Peyer's patch (tissue), 4 donors: Measurements from ENCODE around the gene SLU7. TPM values are rescaled to one million over a fixed set of nuclear protein-coding genes. Genes with fewer than 3 reads are reported as not detected.

Source experiments
- DNase-seq, 3 donors: peaks; one replicate each; pipeline ENCODE4 v3.0.0-alpha.2; 2017 to 2019
- H3K27ac ChIP-seq, 4 donors: fragments of 200-600 bp; sonication (generic); one replicate each; pipeline ENCODE4 v1.5.1; 2016 to 2019
- H3K27me3 ChIP-seq, 2 donors: fragments of 200-600 bp; sonication (generic); one replicate each; pipeline ENCODE4 v1.5.1; 2019
- H3K36me3 ChIP-seq, 3 donors: fragments of 200-600 bp; sonication (generic); one replicate each; pipeline ENCODE4 v1.5.1; 2016 to 2019
- H3K4me1 ChIP-seq, 4 donors: fragments of 200-600 bp; sonication (generic); one replicate each; pipeline ENCODE4 v1.5.1; 2016 to 2019
- H3K4me3 ChIP-seq, 4 donors: fragments of 200-600 bp; sonication (generic); 1 replicate in 3 of 4; 2 replicates in 1 of 4; pipeline ENCODE4 v1.5.1; 2016 to 2019; ENCODE audit warnings: mild to moderate bottlenecking in 1 of 4
- H3K9me3 ChIP-seq, 4 donors: fragments of 200-600 bp; sonication (generic); one replicate each; pipeline ENCODE4 v1.5.1; 2016 to 2019; ENCODE audit warnings: mild to moderate bottlenecking in 1 of 4
- POLR2A ChIP-seq, 2 donors: fragments of 450-650 bp; IDR thresholded peaks; one replicate each; pipeline ENCODE4 v1.5.1; 2017; ENCODE audit warnings: antibody characterized with exemption in 2 of 2, mild to moderate bottlenecking in 2 of 2, moderate library complexity in 2 of 2
- total RNA-seq, 4 donors: library from RNA; depleted of rRNA; stranded (reverse); fragments of >200 nt; gene quantifications; one replicate each; pipeline ENCODE4 v1.1.0, GENCODE V29; 2016
- TF ChIP-seq, protein P1 (sequence below), 6 experiments: fragments of 450-650 bp in 4 of 6; fragments of 200-600 bp in 2 of 6; sonication (generic) in 1 of 6; IDR thresholded peaks; one replicate each; pipeline ENCODE4 v1.5.1; 2017 to 2019; ENCODE audit warnings: antibody characterized with exemption in 6 of 6, mild to moderate bottlenecking in 3 of 6, moderate library complexity in 1 of 6

Gene SLU7
- total RNA-seq, 4 donors from 2014 or later, result 45.5 to 94.9 (median 61.1) TPM

DNA sequence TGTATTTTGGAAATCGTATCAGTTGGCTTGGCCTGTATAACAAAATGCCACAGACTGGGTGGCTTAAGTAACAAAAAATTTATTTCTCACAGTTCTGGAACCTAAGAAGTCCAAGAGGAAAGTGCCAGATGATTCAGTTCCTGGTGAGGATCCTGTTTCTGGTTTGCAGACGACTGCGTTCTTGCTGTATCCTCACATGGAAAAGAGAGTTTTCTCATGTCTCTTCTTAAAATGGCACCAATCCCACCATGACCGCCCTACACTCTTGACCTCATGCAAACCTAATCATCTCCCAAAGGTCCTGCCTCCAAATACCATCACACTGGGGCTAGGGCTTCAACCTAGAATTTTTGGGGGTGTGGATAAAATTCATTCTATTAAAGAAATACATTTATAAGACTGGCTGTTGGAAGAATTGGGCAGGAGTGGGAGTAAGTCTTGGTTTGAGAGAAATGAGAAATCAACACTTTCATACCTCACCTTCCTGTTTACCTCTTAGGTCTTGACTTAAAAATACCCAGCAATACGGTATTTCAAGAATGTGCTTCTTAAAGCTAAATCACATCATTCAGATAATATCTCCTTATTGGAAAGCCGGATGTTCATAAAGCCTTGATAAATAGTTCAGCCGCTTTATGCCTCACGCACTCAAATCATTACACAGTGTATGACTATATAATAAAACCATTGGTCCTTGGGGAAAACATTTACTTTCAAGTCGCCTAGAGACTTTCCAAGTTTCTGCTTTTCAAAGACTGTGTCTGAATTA is 31.5 kb upstream of the SLU7 start:
- Histone ChIP-seq H3K36me3 (no peaks in the 10 kb centered on the region), H3K9me3 (no peaks in the 10 kb centered on the region), H3K27ac (no peak overlapping the region), H3K27me3 (no peaks in the 10 kb centered on the region), H3K4me3 (no peak overlapping the region), H3K4me1 (no peaks in the 10 kb centered on the region)
- DNase-seq, result no peak
- TF ChIP-seq POLR2A (IDR thresholded peaks at IDR 0.05), result no peak
- TF ChIP-seq, protein P1, sequence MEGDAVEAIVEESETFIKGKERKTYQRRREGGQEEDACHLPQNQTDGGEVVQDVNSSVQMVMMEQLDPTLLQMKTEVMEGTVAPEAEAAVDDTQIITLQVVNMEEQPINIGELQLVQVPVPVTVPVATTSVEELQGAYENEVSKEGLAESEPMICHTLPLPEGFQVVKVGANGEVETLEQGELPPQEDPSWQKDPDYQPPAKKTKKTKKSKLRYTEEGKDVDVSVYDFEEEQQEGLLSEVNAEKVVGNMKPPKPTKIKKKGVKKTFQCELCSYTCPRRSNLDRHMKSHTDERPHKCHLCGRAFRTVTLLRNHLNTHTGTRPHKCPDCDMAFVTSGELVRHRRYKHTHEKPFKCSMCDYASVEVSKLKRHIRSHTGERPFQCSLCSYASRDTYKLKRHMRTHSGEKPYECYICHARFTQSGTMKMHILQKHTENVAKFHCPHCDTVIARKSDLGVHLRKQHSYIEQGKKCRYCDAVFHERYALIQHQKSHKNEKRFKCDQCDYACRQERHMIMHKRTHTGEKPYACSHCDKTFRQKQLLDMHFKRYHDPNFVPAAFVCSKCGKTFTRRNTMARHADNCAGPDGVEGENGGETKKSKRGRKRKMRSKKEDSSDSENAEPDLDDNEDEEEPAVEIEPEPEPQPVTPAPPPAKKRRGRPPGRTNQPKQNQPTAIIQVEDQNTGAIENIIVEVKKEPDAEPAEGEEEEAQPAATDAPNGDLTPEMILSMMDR (IDR thresholded peaks at IDR 0.05), result no peak

DNA sequence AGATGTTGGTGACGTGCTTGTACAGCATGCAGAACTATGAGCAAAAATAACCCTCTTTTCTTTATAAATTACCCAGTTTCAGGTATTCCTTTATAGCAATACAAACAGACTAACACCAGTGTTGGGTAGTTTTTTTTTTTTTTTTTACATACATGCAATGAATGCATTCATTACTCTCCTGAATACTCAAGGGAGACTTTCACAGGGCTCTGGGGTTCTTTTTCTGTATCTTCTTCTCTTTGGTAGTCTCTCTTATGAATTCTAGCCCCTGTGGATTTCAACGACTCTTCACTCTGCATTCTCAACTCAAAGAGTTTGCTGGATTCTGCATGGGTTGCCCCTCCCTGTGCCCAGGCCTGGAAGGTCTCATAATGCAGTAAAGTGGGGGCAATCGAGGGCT is 30.6 kb upstream of the SLU7 start:
- no peak overlapping the region for H3K27ac ChIP-seq

DNA sequence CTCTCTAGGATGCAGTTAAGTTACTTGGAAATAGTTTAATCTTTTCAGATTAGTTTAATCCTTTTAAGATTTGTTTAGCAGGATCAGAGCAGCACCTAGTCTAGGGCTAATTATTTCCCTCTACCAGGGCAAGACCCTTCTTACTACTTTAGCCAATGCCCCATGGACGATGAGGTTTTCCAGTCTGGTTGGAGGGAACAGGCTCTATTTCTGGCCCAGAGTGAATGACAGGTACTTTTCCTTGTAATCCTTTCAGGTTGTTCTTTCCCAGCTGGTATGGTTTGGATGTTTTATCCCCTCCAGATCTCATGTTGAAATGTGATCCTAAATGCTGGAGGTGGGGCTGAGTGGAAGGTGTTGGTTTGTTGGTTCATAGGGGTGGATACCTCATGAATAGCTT is 30.0 kb upstream of the SLU7 start:
- no peaks in the 10 kb centered on the region for H3K36me3 ChIP-seq
- no peaks in the 10 kb centered on the region for H3K27me3 ChIP-seq

More for the DNA sequence above, 30.6 kb upstream of the SLU7 start:
- DNase-seq, result no peak
- TF ChIP-seq, protein P1 (IDR thresholded peaks at IDR 0.05), result no peak
- TF ChIP-seq POLR2A (IDR thresholded peaks at IDR 0.05), result no peak
- no peaks in the 10 kb centered on the region for H3K9me3 ChIP-seq
- no peaks in the 10 kb centered on the region for H3K27me3 ChIP-seq
- no peaks in the 10 kb centered on the region for H3K36me3 ChIP-seq
- H3K4me3 ChIP-seq, result no peak overlapping the region
- no peaks in the 10 kb centered on the region for H3K4me1 ChIP-seq

DNA sequence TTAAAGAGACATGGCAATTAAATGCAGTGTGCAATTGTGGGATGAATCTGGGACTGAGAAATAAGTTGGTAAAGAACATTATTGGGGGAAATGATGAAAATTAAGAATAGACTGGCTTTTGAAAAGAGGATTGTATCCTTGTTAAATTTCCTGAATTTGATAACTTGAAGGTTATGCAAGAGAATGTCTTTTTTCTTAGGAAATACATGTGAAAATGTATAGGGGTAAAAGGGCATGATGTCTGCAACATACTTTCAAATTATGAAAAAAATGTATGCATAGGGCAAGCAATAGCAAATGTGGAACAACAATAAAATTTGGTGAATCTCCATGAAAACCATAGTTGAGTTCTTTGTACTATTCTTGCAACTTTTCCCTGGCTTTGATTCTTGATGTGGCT is 26.9 kb upstream of the SLU7 start:
- Histone ChIP-seq H3K27ac (no peak overlapping the region), H3K27me3 (no peaks in the 10 kb centered on the region), H3K4me3 (no peak overlapping the region), H3K4me1 (no peaks in the 10 kb centered on the region), H3K9me3 (no peaks in the 10 kb centered on the region), H3K36me3 (no peaks in the 10 kb centered on the region)
- TF ChIP-seq, protein P1 (IDR thresholded peaks at IDR 0.05), result no peak
- TF ChIP-seq POLR2A (IDR thresholded peaks at IDR 0.05), result no peak
- no peak for DNase-seq

More for the DNA sequence above, 30.0 kb upstream of the SLU7 start:
- H3K27ac ChIP-seq, result no peak overlapping the region
- no peak overlapping the region for H3K4me3 ChIP-seq
- no peak for TF ChIP-seq POLR2A (IDR thresholded peaks at IDR 0.05)
- TF ChIP-seq, protein P1 (IDR thresholded peaks at IDR 0.05), result no peak
- no peak for DNase-seq
- H3K4me1 ChIP-seq, result no peaks in the 10 kb centered on the region
- no peaks in the 10 kb centered on the region for H3K9me3 ChIP-seq

- Histone ChIP-seq H3K4me3 (no peak overlapping the region), H3K4me1 (no peaks in the 10 kb centered on the region), H3K36me3 (no peaks in the 10 kb centered on the region), H3K9me3 (no peaks in the 10 kb centered on the region), H3K27ac (no peak overlapping the region), H3K27me3 (no peaks in the 10 kb centered on the region)
- DNase-seq, result no peak
- TF ChIP-seq, protein P1 (IDR thresholded peaks at IDR 0.05), result no peak
- TF ChIP-seq POLR2A (IDR thresholded peaks at IDR 0.05), result no peak
Measured at GRCh38 chr5:160445132-160445531, 26.3 kb upstream of the SLU7 start.
